GM18909 (cell line): ENCODE results near the gene LSP1.

ENCODE experiments used
- ATAC-seq: cut with Tn5 transposase; IDR thresholded peaks from one replicate; pipeline ENCODE4 v1.9.1; 2021; ENCODE audit warnings: mild to moderate bottlenecking; ENCODE audit not compliant: unreplicated experiment, poor library complexity

LSP1 gene

GRCh38 chr11:1836011-1836945 is 16.6 kb upstream of the LSP1 start:
- no peak for ATAC-seq

- ATAC-seq, result peak; percentile 59
These were observed 15.5 kb upstream of the LSP1 start for GRCh38 chr11:1837171-1838076.

GRCh38 chr11:1838077-1838425 is 14.8 kb upstream of the LSP1 start:
- ATAC-seq, result no peak

- ATAC-seq, result no peak
These were observed 14.3 kb upstream of the LSP1 start, which contains the start of gene TNNI2 for GRCh38 chr11:1838426-1839144. TNNI2 (plus strand) TSS chr11:1838981; CDS start chr11:1839697, 716 bp downstream.

- ATAC-seq, result no peak
These were observed 13.5 kb upstream of the LSP1 start for GRCh38 chr11:1839204-1839923.

- ATAC-seq, result no peak
These were observed 12.7 kb upstream of the LSP1 start for GRCh38 chr11:1839924-1840779.

- no peak for ATAC-seq
These were observed 12.0 kb upstream of the LSP1 start for GRCh38 chr11:1840780-1841480.

GRCh38 chr11:1841511-1842148 is 11.3 kb upstream of the LSP1 start:
- ATAC-seq, result no peak

- no peak for ATAC-seq
These were observed 10.5 kb upstream of the LSP1 start for GRCh38 chr11:1842149-1843097.

GRCh38 chr11:1843098-1843473 is 9.8 kb upstream of the LSP1 start:
- ATAC-seq, result no peak

GRCh38 chr11:1843796-1844195 is 9.1 kb upstream of the LSP1 start:
- no peak for ATAC-seq

GRCh38 chr11:1844221-1845094 is 8.4 kb upstream of the LSP1 start:
- no peak for ATAC-seq

- ATAC-seq, result no peak
These were observed 7.8 kb upstream of the LSP1 start for GRCh38 chr11:1845095-1845429.

- no peak for ATAC-seq
These were observed 7.1 kb upstream of the LSP1 start for GRCh38 chr11:1845561-1846452.

- ATAC-seq, result no peak
These were observed 6.4 kb upstream of the LSP1 start for GRCh38 chr11:1846453-1846932.
